PFSK-1 (cell line): Measurements from ENCODE around the gene SLC38A3.

Experiments
- POLR2AphosphoS5 ChIP-seq: IDR thresholded peaks from 2 replicates; pipeline ENCODE4 v1.6.1; 2012; ENCODE audit warnings: low read depth, mild to moderate bottlenecking, control low read depth, low read length, moderate library complexity
- SIN3A ChIP-seq: IDR thresholded peaks from 2 replicates; pipeline ENCODE4 v1.6.1; 2012; ENCODE audit warnings: mild to moderate bottlenecking, low read length, moderate library complexity, borderline replicate concordance; ENCODE audit not compliant: insufficient read depth
- TAF1 ChIP-seq: IDR thresholded peaks from 2 replicates; pipeline ENCODE4 v1.6.1; 2012; ENCODE audit warnings: low read length, control low read depth, borderline replicate concordance; ENCODE audit not compliant: insufficient read depth
- TF ChIP-seq, protein P1 (sequence below), 2 experiments: IDR thresholded peaks; 2 replicates each; pipeline versions ENCODE4 v1.6.1 to v1.8.0; 2011 to 2012; ENCODE audit warnings: low read depth in 2 of 2, low read length in 2 of 2, control low read depth in 1 of 2, inconsistent platforms in 1 of 2, mild to moderate bottlenecking in 1 of 2, moderate library complexity in 1 of 2; ENCODE audit not compliant: insufficient read depth in 1 of 2

DNA sequence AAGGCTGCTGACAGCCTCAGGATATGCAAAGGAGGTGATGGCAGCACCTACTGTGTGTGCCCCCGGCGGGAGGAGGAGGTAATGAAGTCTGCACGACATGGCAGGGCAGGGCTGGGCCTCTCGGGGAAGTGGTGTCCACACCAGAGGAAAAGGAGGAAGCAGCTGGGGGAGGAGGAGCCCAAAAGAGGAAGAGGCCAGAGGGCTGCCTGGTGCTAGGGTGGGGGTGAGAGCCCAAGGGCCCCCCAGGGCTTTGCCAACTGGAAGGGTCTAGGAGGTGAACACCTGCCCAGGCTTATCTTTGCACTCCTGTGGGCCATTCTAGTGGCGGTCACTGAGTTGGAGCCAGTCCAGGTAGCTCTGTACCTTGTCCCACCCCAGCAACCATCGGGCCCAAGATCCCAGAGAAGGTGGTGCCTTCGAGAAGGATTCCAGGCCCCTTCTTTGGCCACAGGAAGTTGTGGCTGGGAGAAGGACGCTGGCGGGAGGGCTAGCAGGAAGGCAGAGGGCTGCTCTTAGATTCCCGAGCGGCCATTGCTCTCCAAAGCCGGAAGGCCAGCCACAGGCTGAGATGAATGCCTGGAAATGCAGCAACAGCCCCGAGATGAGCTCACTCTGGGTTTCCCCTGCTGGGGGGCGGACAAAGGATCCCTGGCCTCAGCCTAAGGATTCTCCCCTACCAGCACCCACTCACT is 37.9 kb downstream of the SLC38A3 start:
- TF ChIP-seq, protein P1, sequence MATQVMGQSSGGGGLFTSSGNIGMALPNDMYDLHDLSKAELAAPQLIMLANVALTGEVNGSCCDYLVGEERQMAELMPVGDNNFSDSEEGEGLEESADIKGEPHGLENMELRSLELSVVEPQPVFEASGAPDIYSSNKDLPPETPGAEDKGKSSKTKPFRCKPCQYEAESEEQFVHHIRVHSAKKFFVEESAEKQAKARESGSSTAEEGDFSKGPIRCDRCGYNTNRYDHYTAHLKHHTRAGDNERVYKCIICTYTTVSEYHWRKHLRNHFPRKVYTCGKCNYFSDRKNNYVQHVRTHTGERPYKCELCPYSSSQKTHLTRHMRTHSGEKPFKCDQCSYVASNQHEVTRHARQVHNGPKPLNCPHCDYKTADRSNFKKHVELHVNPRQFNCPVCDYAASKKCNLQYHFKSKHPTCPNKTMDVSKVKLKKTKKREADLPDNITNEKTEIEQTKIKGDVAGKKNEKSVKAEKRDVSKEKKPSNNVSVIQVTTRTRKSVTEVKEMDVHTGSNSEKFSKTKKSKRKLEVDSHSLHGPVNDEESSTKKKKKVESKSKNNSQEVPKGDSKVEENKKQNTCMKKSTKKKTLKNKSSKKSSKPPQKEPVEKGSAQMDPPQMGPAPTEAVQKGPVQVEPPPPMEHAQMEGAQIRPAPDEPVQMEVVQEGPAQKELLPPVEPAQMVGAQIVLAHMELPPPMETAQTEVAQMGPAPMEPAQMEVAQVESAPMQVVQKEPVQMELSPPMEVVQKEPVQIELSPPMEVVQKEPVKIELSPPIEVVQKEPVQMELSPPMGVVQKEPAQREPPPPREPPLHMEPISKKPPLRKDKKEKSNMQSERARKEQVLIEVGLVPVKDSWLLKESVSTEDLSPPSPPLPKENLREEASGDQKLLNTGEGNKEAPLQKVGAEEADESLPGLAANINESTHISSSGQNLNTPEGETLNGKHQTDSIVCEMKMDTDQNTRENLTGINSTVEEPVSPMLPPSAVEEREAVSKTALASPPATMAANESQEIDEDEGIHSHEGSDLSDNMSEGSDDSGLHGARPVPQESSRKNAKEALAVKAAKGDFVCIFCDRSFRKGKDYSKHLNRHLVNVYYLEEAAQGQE (IDR thresholded peaks at IDR 0.05; ENCODE audit: insufficient read depth in 1 of 2, low read depth in 2 of 2, low read length in 2 of 2): no peak
- TF ChIP-seq SIN3A (no peak), POLR2AphosphoS5 (no peak), TAF1 (no peak)
